ENCODE data around the gene TNFAIP6.
"Not testable (repeated sequence)": the region's sequence is repeated elsewhere in the genome, so short reads cannot be mapped to it uniquely, and the experiment has no call there.

The TNFAIP6 gene

DNA sequence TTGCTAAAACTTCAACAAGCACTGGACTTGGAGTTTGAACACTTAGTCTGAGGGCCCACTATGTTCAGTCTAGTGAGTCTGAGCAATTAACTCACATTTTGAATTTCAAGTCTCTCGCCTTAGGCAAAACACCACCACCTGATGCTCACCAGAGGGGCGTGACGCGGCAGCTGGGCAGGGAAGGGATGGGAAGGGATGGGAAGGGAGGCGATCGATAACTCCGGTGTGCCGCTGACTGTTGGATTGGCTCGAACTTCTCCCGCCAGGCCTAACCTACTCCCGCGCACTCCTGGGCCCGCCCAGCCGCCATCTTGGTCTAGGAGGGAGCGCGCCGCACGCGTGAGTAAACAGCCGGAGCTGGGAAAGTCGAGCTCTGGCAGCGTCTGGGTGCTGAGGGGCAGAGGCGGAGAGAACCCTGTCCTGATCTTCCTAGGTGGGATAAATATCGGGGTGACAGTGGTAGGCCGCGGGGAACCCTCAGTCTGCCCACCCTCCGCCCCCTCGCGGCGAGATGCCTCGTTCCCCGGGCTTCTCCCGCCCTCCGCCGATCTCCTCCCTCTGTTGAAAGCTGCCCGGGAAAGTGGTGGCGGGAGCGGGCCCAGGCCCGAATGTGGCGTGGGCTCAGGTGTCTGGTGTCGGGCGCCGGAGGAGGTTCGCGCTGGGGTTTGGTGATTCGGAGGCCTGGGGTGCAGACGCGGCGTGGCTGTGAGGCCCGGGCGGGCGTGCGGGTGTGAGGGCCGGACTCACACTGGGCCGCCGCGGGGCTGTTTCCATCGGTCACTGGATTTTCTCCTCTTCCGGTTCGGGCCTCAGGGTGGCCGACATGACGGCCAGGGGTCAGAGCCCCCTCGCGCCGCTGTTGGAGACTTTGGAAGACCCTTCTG lies 52.5 kb downstream of the TNFAIP6 start, which contains the start of gene RIF1:
Gene RIF1, plus strand, starts transcription at position 302 of the 884 bp plus-strand sequence. Its CDS starts 522 bp downstream, at position 824.
- TF ChIP-seq POU2F2 (IDR thresholded peaks at IDR 0.05; ENCODE audit: low read depth, low read length) (no peak; the same call in 1 of the 2 replicates), PAX5 (IDR thresholded peaks at IDR 0.05; ENCODE audit: insufficient read depth, low read length, severe bottlenecking) (peak; percentile 57), POLR2AphosphoS5 (IDR thresholded peaks at IDR 0.05; ENCODE audit: low read depth, low read length) (peak; percentile 76), TAF1 (IDR thresholded peaks at IDR 0.05; ENCODE audit: low read depth, low read length) (peak; percentile 26; the same call in 1 of the 2 replicates), SPI1 (IDR thresholded peaks at IDR 0.05; ENCODE audit: low read depth, low read length) (no peak), POLR2A (IDR thresholded peaks at IDR 0.05; ENCODE audit: low read depth, low read length) (peak; percentile 82)
- FAIRE-seq (peak; percentile 97), DNase-seq (ENCODE audit: insufficient read length, low spot score) (peak; percentile 76)

DNA sequence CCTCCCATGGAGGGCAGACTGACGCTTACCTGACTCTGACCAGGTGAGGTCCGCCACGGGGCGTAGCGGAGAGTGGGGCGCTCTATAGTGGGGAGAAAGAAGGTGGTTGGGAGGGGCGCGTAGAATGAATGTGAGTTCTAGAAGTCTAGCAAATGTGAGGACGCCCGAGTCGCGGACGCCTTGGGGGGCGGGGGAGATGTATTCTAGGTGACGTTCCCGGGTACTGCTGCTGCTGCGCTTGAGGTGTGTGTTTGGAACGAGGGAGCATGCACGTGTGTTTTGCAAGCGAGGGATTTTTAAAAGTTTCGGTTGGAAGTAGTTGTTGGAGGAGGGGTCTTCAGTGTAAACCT lies 53.1 kb downstream of the TNFAIP6 start:
- peak; percentile 65 for FAIRE-seq
- no peak for TF ChIP-seq PAX5 (IDR thresholded peaks at IDR 0.05; ENCODE audit: insufficient read depth, low read length, severe bottlenecking)
- TF ChIP-seq POLR2AphosphoS5 (IDR thresholded peaks at IDR 0.05; ENCODE audit: low read depth, low read length) = no peak
- no peak for TF ChIP-seq SPI1 (IDR thresholded peaks at IDR 0.05; ENCODE audit: low read depth, low read length)
- no peak for TF ChIP-seq POLR2A (IDR thresholded peaks at IDR 0.05; ENCODE audit: low read depth, low read length)
- no peak; the same call in 1 of the 2 replicates for TF ChIP-seq TAF1 (IDR thresholded peaks at IDR 0.05; ENCODE audit: low read depth, low read length)
- TF ChIP-seq POU2F2 (IDR thresholded peaks at IDR 0.05; ENCODE audit: low read depth, low read length) = no peak; the same call in 1 of the 2 replicates
- DNase-seq (ENCODE audit: insufficient read length, low spot score) = peak; percentile 44

DNA sequence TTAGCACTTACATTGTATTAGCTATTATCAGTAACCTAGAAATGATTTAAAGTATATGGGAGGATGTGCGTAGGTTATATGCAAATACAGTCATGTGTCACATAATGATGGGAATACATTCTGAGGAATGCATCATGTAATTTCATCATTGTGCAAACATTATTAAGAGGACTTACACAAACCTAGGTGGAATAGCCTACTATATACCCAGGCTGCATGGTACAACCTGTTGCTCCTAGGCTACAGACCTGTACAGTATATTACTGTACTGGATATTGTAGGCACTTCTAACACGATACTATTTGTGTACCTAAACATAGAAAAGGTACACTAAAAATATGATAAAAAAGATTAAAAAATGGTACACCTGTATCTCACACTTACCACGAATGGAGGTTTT lies 60.3 kb downstream of the TNFAIP6 start:
- FAIRE-seq = no peak
- no peak for DNase-seq (ENCODE audit: insufficient read length, low spot score)
- TF ChIP-seq POU2F2 (IDR thresholded peaks at IDR 0.05; ENCODE audit: low read depth, low read length) = no peak
- TF ChIP-seq POLR2A (IDR thresholded peaks at IDR 0.05; ENCODE audit: low read depth, low read length) = no peak
- TF ChIP-seq TAF1 (IDR thresholded peaks at IDR 0.05; ENCODE audit: low read depth, low read length) = no peak
- TF ChIP-seq SPI1 (IDR thresholded peaks at IDR 0.05; ENCODE audit: low read depth, low read length) = no peak
- no peak for TF ChIP-seq POLR2AphosphoS5 (IDR thresholded peaks at IDR 0.05; ENCODE audit: low read depth, low read length)
- TF ChIP-seq PAX5 (IDR thresholded peaks at IDR 0.05; ENCODE audit: insufficient read depth, low read length, severe bottlenecking) = no peak

DNA sequence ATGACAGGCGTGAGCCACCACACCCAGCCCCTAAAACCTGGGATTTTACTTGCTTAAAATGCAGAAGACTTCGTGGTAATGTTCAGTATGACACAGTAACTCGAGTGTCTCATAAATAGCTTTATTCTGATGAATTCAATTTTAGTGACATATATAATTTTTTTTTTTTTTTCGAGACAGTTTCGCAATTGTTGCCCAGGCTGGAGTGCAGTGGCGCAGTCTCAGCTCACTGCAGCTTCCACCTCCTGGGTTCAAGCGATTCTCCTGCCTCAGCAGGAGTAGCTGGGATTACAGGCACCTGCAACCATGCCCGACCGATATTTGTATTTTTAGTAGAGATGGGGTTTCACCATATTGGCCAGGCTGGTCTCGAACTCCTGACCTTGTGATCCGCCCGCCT lies 64.3 kb downstream of the TNFAIP6 start:
- FAIRE-seq; DNase-seq (ENCODE audit: insufficient read length, low spot score): not testable (repeated sequence)

DNA sequence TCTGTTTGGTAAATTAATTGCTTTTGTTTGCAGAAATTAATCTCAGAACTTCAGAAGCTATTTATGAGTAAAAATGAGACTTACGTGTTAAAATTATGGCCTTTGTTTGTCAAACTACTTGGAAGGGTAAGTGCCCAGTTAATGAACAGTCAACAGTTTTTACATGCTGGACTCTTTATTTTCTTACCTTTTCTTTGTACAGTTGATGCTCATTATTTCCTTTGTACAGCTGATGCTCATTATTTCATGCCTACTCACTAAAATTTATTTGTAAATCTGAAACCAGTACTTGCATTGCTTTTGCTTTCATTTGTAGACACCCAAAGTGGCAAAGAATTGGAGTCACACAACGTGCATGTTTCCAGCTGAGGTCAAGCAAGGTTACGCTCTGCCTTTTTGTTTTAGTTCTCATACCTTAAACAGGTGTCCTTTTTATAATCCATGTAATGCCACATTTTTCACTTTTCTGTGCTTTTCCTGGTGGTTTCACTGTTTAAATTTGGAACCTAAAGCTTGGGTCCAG lies 65.6 kb downstream of the TNFAIP6 start:
- DNase-seq (ENCODE audit: insufficient read length, low spot score) (peak; percentile 7), FAIRE-seq (no peak)
- TF ChIP-seq POU2F2 (IDR thresholded peaks at IDR 0.05; ENCODE audit: low read depth, low read length) = no peak
- TF ChIP-seq POLR2A (IDR thresholded peaks at IDR 0.05; ENCODE audit: low read depth, low read length) = no peak
- TF ChIP-seq SPI1 (IDR thresholded peaks at IDR 0.05; ENCODE audit: low read depth, low read length) = no peak
- TF ChIP-seq PAX5 (IDR thresholded peaks at IDR 0.05; ENCODE audit: insufficient read depth, low read length, severe bottlenecking) = no peak
- TF ChIP-seq POLR2AphosphoS5 (IDR thresholded peaks at IDR 0.05; ENCODE audit: low read depth, low read length) = no peak
- no peak for TF ChIP-seq TAF1 (IDR thresholded peaks at IDR 0.05; ENCODE audit: low read depth, low read length)

GRCh38 chr2:151423760-151424159 lies 66.4 kb downstream of the TNFAIP6 start:
- FAIRE-seq (no peak), DNase-seq (ENCODE audit: insufficient read length, low spot score) (no peak)
- TF ChIP-seq POLR2AphosphoS5 (IDR thresholded peaks at IDR 0.05; ENCODE audit: low read depth, low read length) = no peak
- TF ChIP-seq POU2F2 (IDR thresholded peaks at IDR 0.05; ENCODE audit: low read depth, low read length) = no peak
- no peak for TF ChIP-seq SPI1 (IDR thresholded peaks at IDR 0.05; ENCODE audit: low read depth, low read length)
- no peak for TF ChIP-seq POLR2A (IDR thresholded peaks at IDR 0.05; ENCODE audit: low read depth, low read length)
- no peak for TF ChIP-seq PAX5 (IDR thresholded peaks at IDR 0.05; ENCODE audit: insufficient read depth, low read length, severe bottlenecking)
- no peak for TF ChIP-seq TAF1 (IDR thresholded peaks at IDR 0.05; ENCODE audit: low read depth, low read length)
